Activated CD4-positive, alpha-beta T cell treated with anti-CD3 and anti-CD28 coated beads, Interleukin-2, amount 10 ng/mL, durations not matched to agents 7 days and 5 days (primary cell): ENCODE data around the gene NID1. TPM values are rescaled to one million over a fixed set of nuclear protein-coding genes. Genes with fewer than 3 reads are reported as not detected.
"Not testable (repeated sequence)": the region's sequence is repeated elsewhere in the genome, so short reads cannot be mapped to it uniquely, and the experiment has no call there.

ENCODE experiments used
- CTCF ChIA-PET: fragments of 350-600 bp; sonication (Branson Sonifier 250); formaldehyde crosslinking; loops from one replicate; lab custom pipeline; 2021; ENCODE audit warnings: antibody characterized with exemption; lab: Charles Lee
- POLR2A ChIA-PET: fragments of 350-600 bp; sonication (Branson Sonifier 250); formaldehyde crosslinking; loops from one replicate; lab custom pipeline; 2021; ENCODE audit warnings: antibody characterized with exemption; lab: Charles Lee
- DNase-seq: peaks from one replicate; pipeline ENCODE4 v3.0.0-alpha.2; 2020
- H3K27ac Mint-ChIP-seq: one replicate; pipeline ENCODE4 v1.8.0; 2021; ENCODE audit warnings: mild to moderate bottlenecking, moderate library complexity, mixed read lengths
- H3K27me3 Mint-ChIP-seq: one replicate; pipeline ENCODE4 v1.8.0; 2021; ENCODE audit warnings: mixed read lengths
- H3K36me3 Mint-ChIP-seq: one replicate; pipeline ENCODE4 v1.8.0; 2021; ENCODE audit warnings: low read depth, mixed read lengths
- H3K4me1 Mint-ChIP-seq: one replicate; pipeline ENCODE4 v1.8.0; 2021; ENCODE audit warnings: mixed read lengths
- H3K4me3 Mint-ChIP-seq: one replicate; pipeline ENCODE4 v1.8.0; 2021; ENCODE audit warnings: mild to moderate bottlenecking, moderate library complexity, mixed read lengths
- H3K9me3 Mint-ChIP-seq: one replicate; pipeline ENCODE4 v1.8.0; 2021; ENCODE audit warnings: mixed read lengths
- total RNA-seq, 2 experiments: library from RNA; stranded (reverse); gene quantifications; one replicate each; pipeline ENCODE4 v1.2.3, GENCODE V29; 2021

The NID1 gene
- total RNA-seq, 2 experiments from 2014 or later: 0.08 TPM; not detected in 1

- no peaks in the 10 kb centered on the region for H3K9me3 Mint-ChIP-seq
- peaks cover 5% of the 10 kb centered on the region for H3K4me1 Mint-ChIP-seq
- CTCF ChIA-PET: interaction anchor here (1.0 kb wide), 1 partner anchor 114 kb away, joined by 3 read pairs; no protein-coding TSS in a partner anchor
- H3K4me3 Mint-ChIP-seq: no peak overlapping the region
- H3K27me3 Mint-ChIP-seq: peaks cover 7% of the 10 kb centered on the region
- H3K36me3 Mint-ChIP-seq: no peaks in the 10 kb centered on the region
- H3K27ac Mint-ChIP-seq: no peak overlapping the region
- no peak for DNase-seq
- POLR2A ChIA-PET: no interaction called here
Measured at GRCh38 chr1:236085545-236086159, 20.8 kb upstream of the NID1 start.

- Mint-ChIP-seq H3K9me3 (no peaks in the 10 kb centered on the region), H3K27me3 (peaks cover 7% of the 10 kb centered on the region), H3K4me3 (no peak overlapping the region), H3K27ac (no peak overlapping the region), H3K36me3 (no peaks in the 10 kb centered on the region), H3K4me1 (peaks cover 3% of the 10 kb centered on the region)
- ChIA-PET CTCF (interaction anchor here (0.6 kb wide), 1 partner anchor 81 kb away, joined by 3 read pairs; no protein-coding TSS in a partner anchor), POLR2A (no interaction called here)
- DNase-seq: no peak
Measured at GRCh38 chr1:236084386-236084730, 19.5 kb upstream of the NID1 start.

- no peaks in the 10 kb centered on the region for H3K9me3 Mint-ChIP-seq
- H3K4me1 Mint-ChIP-seq: peaks cover 3% of the 10 kb centered on the region
- POLR2A ChIA-PET: no interaction called here
- no peak overlapping the region for H3K27ac Mint-ChIP-seq
- no peak for DNase-seq
- CTCF ChIA-PET: interaction anchor here (0.6 kb wide), 1 partner anchor 80 kb away, joined by 3 read pairs; no protein-coding TSS in a partner anchor
- H3K27me3 Mint-ChIP-seq: peaks cover 7% of the 10 kb centered on the region
- H3K4me3 Mint-ChIP-seq: no peak overlapping the region
- H3K36me3 Mint-ChIP-seq: no peaks in the 10 kb centered on the region
Measured at GRCh38 chr1:236083650-236084385, 18.9 kb upstream of the NID1 start.

DNA sequence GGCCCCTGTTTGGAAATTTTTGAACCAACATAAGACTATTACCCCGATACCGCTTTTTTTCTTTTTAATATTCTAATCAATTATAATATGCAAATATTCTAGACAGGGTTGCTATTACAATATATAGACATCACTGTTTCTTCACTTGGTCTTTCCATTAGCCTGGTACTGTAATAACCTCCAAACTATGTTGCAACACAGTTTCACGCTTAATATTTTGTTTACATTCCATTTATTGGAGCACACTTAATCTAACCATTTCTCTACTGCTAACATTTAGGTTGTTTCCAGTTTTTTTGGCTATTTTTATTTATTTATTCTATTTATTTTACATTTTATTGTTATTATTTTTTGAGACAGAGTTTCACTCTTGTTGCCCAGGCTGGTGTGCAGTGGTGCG is 17.6 kb upstream of the NID1 start:
- Mint-ChIP-seq H3K4me3 (no peak overlapping the region), H3K27ac (no peak overlapping the region), H3K36me3 (no peaks in the 10 kb centered on the region), H3K27me3 (peaks cover 7% of the 10 kb centered on the region), H3K4me1 (peaks cover 3% of the 10 kb centered on the region), H3K9me3 (no peaks in the 10 kb centered on the region)
- DNase-seq: no peak
- POLR2A ChIA-PET: no interaction called here
- CTCF ChIA-PET: no interaction called here

DNA sequence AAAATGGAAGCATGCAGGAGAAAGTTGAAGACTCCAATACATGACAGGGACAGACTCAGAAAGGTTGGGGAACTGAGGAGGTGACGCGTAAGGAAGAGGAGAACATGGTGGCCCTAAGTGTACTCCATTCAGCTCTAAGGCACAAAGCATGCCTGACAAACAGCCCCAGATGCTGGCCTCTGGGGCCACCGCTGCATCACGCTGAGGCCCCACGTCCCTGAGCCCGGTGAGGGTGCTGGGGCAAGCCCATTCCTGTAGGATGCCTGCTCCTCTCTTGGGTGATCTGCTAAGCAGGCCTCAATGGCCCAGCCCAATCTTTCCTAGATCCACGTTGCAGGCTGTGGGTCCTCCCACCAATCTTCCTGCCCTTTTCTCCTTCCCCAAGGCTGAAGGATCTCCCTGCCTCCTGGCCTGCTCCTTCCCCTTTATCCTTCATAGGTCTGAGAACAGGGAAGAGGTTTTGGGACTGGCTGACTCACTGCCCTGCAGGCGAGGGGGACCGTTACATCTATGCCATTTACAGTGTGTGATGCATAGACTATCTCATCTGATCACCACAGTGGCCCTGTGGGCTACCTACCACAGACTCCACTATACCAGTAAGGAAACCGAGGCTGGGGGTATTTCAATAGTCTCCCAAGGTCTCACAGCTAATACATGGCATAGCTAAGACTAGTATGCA is 16.8 kb upstream of the NID1 start:
- Mint-ChIP-seq H3K4me1 (peaks cover 3% of the 10 kb centered on the region), H3K36me3 (no peaks in the 10 kb centered on the region), H3K9me3 (no peaks in the 10 kb centered on the region), H3K4me3 (no peak overlapping the region), H3K27me3 (peaks cover 7% of the 10 kb centered on the region), H3K27ac (no peak overlapping the region)
- DNase-seq: no peak
- ChIA-PET CTCF (interaction anchor here (0.6 kb wide), 1 partner anchor 183 kb away, joined by 7 read pairs; no protein-coding TSS in a partner anchor), POLR2A (no interaction called here)

GRCh38 chr1:236079703-236080102 is 14.8 kb upstream of the NID1 start:
- Mint-ChIP-seq H3K9me3 (no peaks in the 10 kb centered on the region), H3K27ac (no peak overlapping the region), H3K4me1 (peaks cover 3% of the 10 kb centered on the region), H3K27me3 (peaks cover 7% of the 10 kb centered on the region), H3K36me3 (no peaks in the 10 kb centered on the region), H3K4me3 (no peak overlapping the region)
- CTCF ChIA-PET: no interaction called here
- POLR2A ChIA-PET: no interaction called here
- no peak for DNase-seq

GRCh38 chr1:236078993-236079392 is 14.1 kb upstream of the NID1 start:
- Mint-ChIP-seq H3K4me3 (no peak overlapping the region), H3K27ac (no peak overlapping the region), H3K9me3 (no peaks in the 10 kb centered on the region), H3K27me3 (peaks cover 6% of the 10 kb centered on the region), H3K36me3 (no peaks in the 10 kb centered on the region), H3K4me1 (peaks cover 2% of the 10 kb centered on the region)
- POLR2A ChIA-PET: no interaction called here
- CTCF ChIA-PET: no interaction called here
- DNase-seq: no peak

DNA sequence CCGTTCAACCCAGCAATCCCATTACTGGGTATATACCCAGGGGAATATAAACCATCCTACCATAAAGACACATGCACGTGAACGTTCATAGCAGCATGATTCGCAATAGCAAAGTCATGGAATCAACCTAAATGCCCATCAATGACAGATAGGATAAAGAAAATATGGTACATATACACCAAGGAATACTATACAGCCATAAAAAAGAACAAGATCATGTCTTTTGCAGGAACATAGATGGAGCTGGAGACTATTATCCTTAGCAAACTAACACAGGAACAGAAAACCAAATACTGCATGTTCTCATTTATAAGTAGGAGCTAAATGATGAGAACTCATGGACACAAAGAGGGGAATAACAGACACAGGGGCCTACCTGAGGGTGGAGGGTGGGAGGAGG is 13.2 kb upstream of the NID1 start:
- DNase-seq, POLR2A ChIA-PET, H3K9me3 Mint-ChIP-seq, H3K4me1 Mint-ChIP-seq, H3K4me3 Mint-ChIP-seq, H3K27me3 Mint-ChIP-seq, H3K36me3 Mint-ChIP-seq, H3K27ac Mint-ChIP-seq, CTCF ChIA-PET: not testable (repeated sequence)

- DNase-seq: no peak
- Mint-ChIP-seq H3K27ac (no peak overlapping the region), H3K27me3 (peaks cover 3% of the 10 kb centered on the region), H3K4me3 (no peak overlapping the region), H3K4me1 (no peaks in the 10 kb centered on the region), H3K36me3 (no peaks in the 10 kb centered on the region), H3K9me3 (no peaks in the 10 kb centered on the region)
- ChIA-PET POLR2A (no interaction called here), CTCF (interaction anchor here (0.9 kb wide), 1 partner anchor 9 kb away, joined by 3 read pairs; no protein-coding TSS in a partner anchor)
Measured at GRCh38 chr1:236075848-236076247, 11.0 kb upstream of the NID1 start.

DNA sequence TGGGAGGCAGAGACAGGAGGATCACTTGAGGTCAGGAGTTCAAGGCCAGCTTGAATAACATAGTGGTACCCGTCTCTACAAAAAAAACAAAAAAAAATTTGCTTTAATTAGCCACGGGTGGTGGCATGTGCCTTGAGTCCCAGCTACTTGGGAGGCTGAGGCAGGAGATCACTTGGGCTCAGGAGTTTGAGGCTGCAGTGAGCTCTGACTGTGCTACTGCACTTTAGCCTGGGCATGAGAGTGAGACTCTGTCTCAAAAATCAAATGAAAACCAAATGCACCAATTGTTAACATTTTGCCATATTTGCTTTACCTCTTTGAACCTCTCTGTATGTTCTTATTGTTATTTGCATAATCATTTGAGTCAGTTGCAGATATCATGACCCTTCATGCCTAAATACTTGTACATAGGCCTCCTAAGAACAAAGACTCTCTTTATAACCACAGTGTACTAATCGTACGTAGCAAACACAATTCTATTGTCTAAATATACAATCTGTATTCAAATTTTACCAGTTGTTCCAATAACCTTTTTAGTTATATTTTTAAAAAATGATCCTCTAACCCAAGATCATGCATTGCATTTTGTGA is 8.5 kb upstream of the NID1 start:
- POLR2A ChIA-PET: no interaction called here
- peaks cover 7% of the 10 kb centered on the region for H3K27me3 Mint-ChIP-seq
- H3K36me3 Mint-ChIP-seq: no peaks in the 10 kb centered on the region
- CTCF ChIA-PET: no interaction called here
- no peak overlapping the region for H3K27ac Mint-ChIP-seq
- no peak overlapping the region for H3K4me3 Mint-ChIP-seq
- H3K4me1 Mint-ChIP-seq: no peaks in the 10 kb centered on the region
- no peaks in the 10 kb centered on the region for H3K9me3 Mint-ChIP-seq
- DNase-seq: no peak

- POLR2A ChIA-PET: no interaction called here
Measured at GRCh38 chr1:236072001-236072400, 7.1 kb upstream of the NID1 start.

DNA sequence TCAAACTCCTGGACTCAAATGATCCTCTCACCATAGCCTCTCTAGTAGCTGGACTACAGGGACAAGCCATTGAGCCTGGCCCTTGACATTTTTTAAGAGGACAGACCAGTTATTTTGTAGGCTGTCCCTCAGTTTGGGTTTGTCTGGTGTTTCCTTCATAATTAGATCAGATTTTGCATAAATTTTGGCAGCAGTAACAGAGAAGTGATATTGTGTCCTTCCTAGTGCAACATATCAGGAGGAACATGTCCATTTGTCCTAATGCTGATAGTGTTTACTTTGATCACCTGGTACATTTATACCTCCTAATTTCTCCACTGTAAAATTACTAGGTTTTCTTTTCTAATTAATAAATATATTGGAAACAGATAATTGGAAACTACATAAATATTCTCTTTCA is 5.9 kb upstream of the NID1 start:
- Mint-ChIP-seq H3K27me3 (peaks cover 22% of the 10 kb centered on the region), H3K9me3 (no peaks in the 10 kb centered on the region), H3K36me3 (no peaks in the 10 kb centered on the region), H3K27ac (no peak overlapping the region), H3K4me1 (peaks cover 17% of the 10 kb centered on the region), H3K4me3 (no peak overlapping the region)
- no peak for DNase-seq
- CTCF ChIA-PET: no interaction called here
- POLR2A ChIA-PET: no interaction called here

More at GRCh38 chr1:236072001-236072400, 7.1 kb upstream of the NID1 start:
- peaks cover 15% of the 10 kb centered on the region for H3K27me3 Mint-ChIP-seq
- CTCF ChIA-PET: no interaction called here
- DNase-seq: no peak
- H3K27ac Mint-ChIP-seq: no peak overlapping the region
- H3K4me1 Mint-ChIP-seq: peaks cover 5% of the 10 kb centered on the region
- H3K36me3 Mint-ChIP-seq: no peaks in the 10 kb centered on the region
- H3K9me3 Mint-ChIP-seq: no peaks in the 10 kb centered on the region
- H3K4me3 Mint-ChIP-seq: no peak overlapping the region

DNA sequence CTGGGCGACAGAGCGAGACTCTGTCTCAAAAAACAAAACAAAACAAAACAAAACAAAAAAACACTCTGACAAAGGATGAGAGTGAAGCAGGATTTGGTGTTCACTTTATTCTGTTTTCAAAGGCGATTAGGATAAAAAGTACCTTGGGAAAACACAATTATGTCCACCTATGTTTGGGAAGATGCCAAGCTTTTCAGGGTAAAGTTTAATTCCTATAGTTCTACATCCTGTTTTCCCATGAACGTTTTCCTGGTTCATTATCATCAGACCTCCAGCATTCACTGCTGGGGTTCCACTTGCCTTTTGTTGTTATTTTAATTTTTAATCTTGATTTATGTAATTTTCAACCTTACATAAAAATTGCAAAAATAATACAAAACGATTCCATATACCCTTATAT is 4.9 kb upstream of the NID1 start:
- Mint-ChIP-seq H3K4me3 (no peak overlapping the region), H3K9me3 (no peaks in the 10 kb centered on the region), H3K27me3 (peaks cover 27% of the 10 kb centered on the region), H3K4me1 (peaks cover 22% of the 10 kb centered on the region), H3K36me3 (no peaks in the 10 kb centered on the region), H3K27ac (no peak overlapping the region)
- POLR2A ChIA-PET: no interaction called here
- CTCF ChIA-PET: no interaction called here
- no peak for DNase-seq
